ENCODE results near the gene SLC6A2. TPM values are rescaled to one million over a fixed set of nuclear protein-coding genes. Genes with fewer than 3 reads are reported as not detected.
"Not testable (repeated sequence)": the region's sequence is repeated elsewhere in the genome, so short reads cannot be mapped to it uniquely, and the experiment has no call there.

The SLC6A2 gene
- total and polyA plus RNA-seq, 8 donors = 0.09 to 0.52 (median 0.25) TPM; not detected in 5

DNA sequence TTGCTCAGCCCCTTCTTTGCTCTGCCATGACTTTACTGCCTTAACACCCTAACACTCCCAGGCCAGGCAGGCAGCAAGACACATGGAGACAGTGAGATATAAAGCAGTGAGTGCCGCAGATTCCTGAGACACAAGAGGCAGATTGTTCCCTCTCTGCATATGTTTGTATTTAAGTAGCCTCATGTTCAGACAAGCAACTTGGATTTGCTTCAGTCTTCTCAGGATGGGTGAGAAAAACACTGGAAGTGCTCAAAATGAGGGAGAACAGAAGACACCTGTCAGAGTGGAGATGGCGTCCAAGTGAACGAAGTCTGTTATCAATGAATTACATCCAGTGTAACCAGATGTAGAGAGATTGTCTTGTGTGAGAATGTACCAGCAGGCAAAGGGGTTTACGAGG, 90.3 kb downstream of the SLC6A2 start:
- no peaks in the 10 kb centered on the region for H3K36me3 ChIP-seq
- FAIRE-seq (no peak), DNase-seq (no peak), ATAC-seq (no peak)
- no peak overlapping the region for H3K27ac ChIP-seq
- no peaks in the 10 kb centered on the region for H3K4me1 ChIP-seq
- TF ChIP-seq, protein P1, sequence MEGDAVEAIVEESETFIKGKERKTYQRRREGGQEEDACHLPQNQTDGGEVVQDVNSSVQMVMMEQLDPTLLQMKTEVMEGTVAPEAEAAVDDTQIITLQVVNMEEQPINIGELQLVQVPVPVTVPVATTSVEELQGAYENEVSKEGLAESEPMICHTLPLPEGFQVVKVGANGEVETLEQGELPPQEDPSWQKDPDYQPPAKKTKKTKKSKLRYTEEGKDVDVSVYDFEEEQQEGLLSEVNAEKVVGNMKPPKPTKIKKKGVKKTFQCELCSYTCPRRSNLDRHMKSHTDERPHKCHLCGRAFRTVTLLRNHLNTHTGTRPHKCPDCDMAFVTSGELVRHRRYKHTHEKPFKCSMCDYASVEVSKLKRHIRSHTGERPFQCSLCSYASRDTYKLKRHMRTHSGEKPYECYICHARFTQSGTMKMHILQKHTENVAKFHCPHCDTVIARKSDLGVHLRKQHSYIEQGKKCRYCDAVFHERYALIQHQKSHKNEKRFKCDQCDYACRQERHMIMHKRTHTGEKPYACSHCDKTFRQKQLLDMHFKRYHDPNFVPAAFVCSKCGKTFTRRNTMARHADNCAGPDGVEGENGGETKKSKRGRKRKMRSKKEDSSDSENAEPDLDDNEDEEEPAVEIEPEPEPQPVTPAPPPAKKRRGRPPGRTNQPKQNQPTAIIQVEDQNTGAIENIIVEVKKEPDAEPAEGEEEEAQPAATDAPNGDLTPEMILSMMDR (IDR thresholded peaks at IDR 0.05) = no peak
- no peak overlapping the region for H3K4me3 ChIP-seq
- intact Hi-C loops (cut with DNase I) = no loop called here
- no peaks in the 10 kb centered on the region for H3K9me3 ChIP-seq
- H3K27me3 ChIP-seq = peaks cover 0 to 11% (median 0%) of the 10 kb centered on the region in 4 donors
- 43 to 50% methylated on average over 4 of the region's 4 CpGs for WGBS, 2 donors

DNA sequence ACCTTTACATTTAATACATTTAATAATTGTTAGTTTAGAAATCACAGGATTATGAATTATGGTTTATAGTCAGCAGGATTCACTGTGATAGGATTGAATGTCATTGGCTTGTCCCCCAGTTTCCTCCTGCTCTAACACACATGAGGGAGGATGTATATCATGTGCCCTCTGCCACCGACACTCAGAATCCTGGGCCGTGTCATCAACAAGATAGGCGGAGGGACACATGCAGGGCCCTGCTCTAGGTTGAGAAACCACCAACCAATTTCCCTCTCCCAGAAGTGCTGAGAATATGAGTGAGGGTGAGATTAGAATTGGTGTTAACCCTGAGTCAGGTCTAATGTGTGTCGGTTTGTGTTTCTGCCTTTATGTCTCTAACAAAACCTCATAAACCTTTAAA, 92.0 kb downstream of the SLC6A2 start:
- ATAC-seq (no peak), FAIRE-seq (no peak), DNase-seq (no peak)
- H3K27me3 ChIP-seq = peaks cover 0 to 6% (median 0%) of the 10 kb centered on the region in 4 donors
- H3K4me1 ChIP-seq = no peaks in the 10 kb centered on the region
- no peak overlapping the region for H3K27ac ChIP-seq
- TF ChIP-seq, protein P1 (IDR thresholded peaks at IDR 0.05) = no peak
- WGBS, 2 donors = 58 to 70% methylated on average over 4 of the region's 4 CpGs
- no peaks in the 10 kb centered on the region for H3K36me3 ChIP-seq
- no peaks in the 10 kb centered on the region for H3K9me3 ChIP-seq
- H3K4me3 ChIP-seq = no peak overlapping the region
- intact Hi-C loops (cut with DNase I) = no loop called here

DNA sequence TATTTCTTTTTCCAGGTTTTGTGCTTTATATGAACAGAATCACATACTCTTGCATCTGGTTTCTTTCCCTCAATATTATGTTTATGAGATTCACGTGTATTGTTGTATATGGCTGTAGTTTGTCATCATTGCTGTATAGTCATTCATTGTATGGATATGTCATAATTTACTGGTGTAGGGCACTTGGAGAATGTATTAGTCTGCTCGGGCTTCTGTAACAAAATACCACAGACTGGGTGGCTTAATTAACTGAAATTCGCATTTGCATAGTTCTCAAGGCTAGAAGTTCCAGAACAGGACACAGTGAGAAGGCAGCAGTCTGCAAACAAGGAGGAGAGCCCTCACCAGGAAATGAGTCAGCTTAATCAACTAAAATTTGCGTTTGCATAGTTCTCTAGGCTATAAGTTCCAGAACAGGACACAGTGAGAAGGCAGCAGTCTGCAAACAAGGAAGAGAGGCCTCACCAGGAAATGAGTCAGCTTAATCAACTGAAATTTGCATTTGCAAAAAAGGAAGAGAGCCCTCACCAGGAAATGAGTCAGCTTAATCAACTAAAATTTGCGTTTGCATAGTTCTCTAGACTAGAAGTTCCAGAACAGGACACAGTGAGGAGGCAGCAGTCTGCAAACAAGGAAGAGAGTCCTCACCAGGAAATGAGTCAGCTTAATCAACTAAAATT, 96.8 kb downstream of the SLC6A2 start:
- H3K9me3 ChIP-seq, DNase-seq, H3K27me3 ChIP-seq, H3K4me3 ChIP-seq, H3K36me3 ChIP-seq, ATAC-seq, H3K27ac ChIP-seq, H3K4me1 ChIP-seq, FAIRE-seq: not testable (repeated sequence)
- WGBS, 2 donors = 45 to 57% methylated on average over 5 of the region's 5 CpGs
- intact Hi-C loops (cut with DNase I) = loop anchor here in 1 of 3 donors (10.0 kb wide), 1 partner anchor 72 kb away; no protein-coding TSS in a partner anchor

DNA sequence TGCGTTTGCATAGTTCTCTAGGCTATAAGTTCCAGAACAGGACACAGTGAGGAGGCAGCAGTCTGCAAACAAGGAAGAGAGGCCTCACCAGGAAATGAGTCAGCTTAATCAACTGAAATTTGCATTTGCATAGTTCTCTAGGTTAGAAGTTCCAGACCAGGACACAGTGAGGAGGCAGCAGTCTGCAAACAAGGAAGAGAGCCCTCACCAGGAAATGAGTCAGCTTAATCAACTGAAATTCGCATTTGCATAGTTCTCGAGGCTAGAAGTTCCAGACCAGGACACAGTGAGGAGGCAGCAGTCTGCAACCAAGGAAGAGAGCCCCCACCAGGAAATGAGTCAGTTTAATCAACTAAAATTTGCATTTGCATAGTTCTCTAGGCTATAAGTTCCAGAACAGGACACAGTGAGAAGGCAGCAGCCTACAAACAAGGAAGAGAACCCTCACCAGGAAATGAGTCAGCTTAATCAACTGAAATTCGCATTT, 97.4 kb downstream of the SLC6A2 start:
- not testable (repeated sequence) for H3K9me3 ChIP-seq, H3K27ac ChIP-seq, H3K4me3 ChIP-seq, DNase-seq, H3K36me3 ChIP-seq, H3K4me1 ChIP-seq, H3K27me3 ChIP-seq, ATAC-seq, FAIRE-seq
- WGBS, 2 donors = 60 to 65% methylated on average over 4 of the region's 4 CpGs
- intact Hi-C loops (cut with DNase I) = loop anchor here in 1 of 3 donors (10.0 kb wide), 1 partner anchor 72 kb away; no protein-coding TSS in a partner anchor

Other genes with a start within 250 kb of the SLC6A2 start
- gene MMP2, start 176.8 kb upstream of the SLC6A2 start, total RNA-seq = 100 to 1,000 TPM in 1 of 6 donors, 10 to 100 TPM in 4, 1 to 10 TPM in 1; 8.3 to 108 (median 28.0) TPM
- gene MMP2, start 176.8 kb upstream of the SLC6A2 start, polyA plus RNA-seq = 1 to 10 TPM; 6.5 to 8.4 TPM
- gene LPCAT2, start 146.9 kb upstream of the SLC6A2 start, total RNA-seq = 10 to 100 TPM in 1 of 6 donors, 1 to 10 TPM in 5; 3.3 to 12.8 (median 5.3) TPM
- 1 to 10 TPM; 1.7 to 4.4 TPM for gene LPCAT2, start 146.9 kb upstream of the SLC6A2 start, polyA plus RNA-seq
- under 1 TPM in 2 of 6 donors, not detected in 4; 0.19 to 0.32 TPM for gene CAPNS2, start 89.3 kb upstream of the SLC6A2 start, total RNA-seq
- not detected for gene CAPNS2, start 89.3 kb upstream of the SLC6A2 start, polyA plus RNA-seq
- gene CES1, start 177.1 kb downstream of the SLC6A2 start, total RNA-seq = 10 to 100 TPM; 11.4 to 24.7 (median 12.7) TPM
- gene CES1, start 177.1 kb downstream of the SLC6A2 start, polyA plus RNA-seq = 10 to 100 TPM in 1 of 2 donors, 1 to 10 TPM in 1; 9.0 to 34.8 TPM
- gene CES5A, start 219.4 kb downstream of the SLC6A2 start, total RNA-seq = not detected
- gene CES5A, start 219.4 kb downstream of the SLC6A2 start, polyA plus RNA-seq = not detected

Measured in pancreas (tissue), 10 donors.